Nephron (organoid): ENCODE results near the gene BABAM2.

Experiments
- H3K27ac Mint-ChIP-seq, 3 experiments: 2 replicates each; pipeline ENCODE4 v1.8.0; 2020; ENCODE audit warnings: mixed read lengths in 3 of 3, mild to moderate bottlenecking in 2 of 3, moderate library complexity in 1 of 3
- H3K27me3 Mint-ChIP-seq: 2 replicates; pipeline ENCODE4 v1.8.0; 2021; ENCODE audit warnings: low read depth, mild to moderate bottlenecking, moderate library complexity, mixed read lengths
- H3K36me3 Mint-ChIP-seq: 2 replicates; pipeline ENCODE4 v1.8.0; 2020; ENCODE audit warnings: low read depth, mixed read lengths
- H3K4me1 Mint-ChIP-seq: 2 replicates; pipeline ENCODE4 v1.8.0; 2020; ENCODE audit warnings: mixed read lengths
- H3K4me3 Mint-ChIP-seq, 3 experiments: 2 replicates each; pipeline ENCODE4 v1.8.0; 2020; ENCODE audit warnings: mild to moderate bottlenecking in 3 of 3, mixed read lengths in 3 of 3, moderate library complexity in 2 of 3
- H3K9me3 Mint-ChIP-seq: 2 replicates; pipeline ENCODE4 v1.8.0; 2020; ENCODE audit warnings: mixed read lengths
- CTCF ChIP-seq, 3 experiments: fragments of 200-600 bp; sonication (generic); IDR thresholded peaks; one replicate each; pipeline ENCODE4 v1.5.0; 2021; ENCODE audit warnings: antibody characterized with exemption in 3 of 3; ENCODE audit not compliant: unreplicated experiment in 3 of 3

Gene BABAM2

GRCh38 chr2:27931361-27931950 lies 40.9 kb downstream of the BABAM2 start:
- Mint-ChIP-seq H3K9me3 (no peaks in the 10 kb centered on the region), H3K27me3 (no peaks in the 10 kb centered on the region), H3K36me3 (peaks cover 8% of the 10 kb centered on the region), H3K4me3 (no peak overlapping the region), H3K27ac (peak overlapping the region; percentile 66 to 77 (median 72)), H3K4me1 (peaks cover 38% of the 10 kb centered on the region)
- no peak for TF ChIP-seq CTCF (IDR thresholded peaks at IDR 0.05; ENCODE audit: unreplicated experiment in 3 of 3)

- H3K9me3 Mint-ChIP-seq = no peaks in the 10 kb centered on the region
- no peak for TF ChIP-seq CTCF (IDR thresholded peaks at IDR 0.05; ENCODE audit: unreplicated experiment in 3 of 3)
- H3K27me3 Mint-ChIP-seq = no peaks in the 10 kb centered on the region
- peaks cover 31% of the 10 kb centered on the region for H3K4me1 Mint-ChIP-seq
- peaks cover 11% of the 10 kb centered on the region for H3K36me3 Mint-ChIP-seq
- H3K4me3 Mint-ChIP-seq = no peak overlapping the region
- peak overlapping the region; percentile 32 to 66 (median 54) for H3K27ac Mint-ChIP-seq
These were observed 41.9 kb downstream of the BABAM2 start for GRCh38 chr2:27932396-27932795.

- peak overlapping the region in 2 of 3 experiments; percentile 23 to 56 for H3K27ac Mint-ChIP-seq
- peaks cover 24% of the 10 kb centered on the region for H3K4me1 Mint-ChIP-seq
- no peaks in the 10 kb centered on the region for H3K9me3 Mint-ChIP-seq
- H3K36me3 Mint-ChIP-seq = peaks cover 15% of the 10 kb centered on the region
- no peak for TF ChIP-seq CTCF (IDR thresholded peaks at IDR 0.05; ENCODE audit: unreplicated experiment in 3 of 3)
- no peak overlapping the region for H3K4me3 Mint-ChIP-seq
- H3K27me3 Mint-ChIP-seq = no peaks in the 10 kb centered on the region
These were observed 44.5 kb downstream of the BABAM2 start for GRCh38 chr2:27935026-27935425.

GRCh38 chr2:27940090-27940671 lies 49.7 kb downstream of the BABAM2 start:
- no peaks in the 10 kb centered on the region for H3K4me1 Mint-ChIP-seq
- H3K9me3 Mint-ChIP-seq = no peaks in the 10 kb centered on the region
- no peak overlapping the region for H3K27ac Mint-ChIP-seq
- H3K27me3 Mint-ChIP-seq = no peaks in the 10 kb centered on the region
- H3K4me3 Mint-ChIP-seq = no peak overlapping the region
- no peak for TF ChIP-seq CTCF (IDR thresholded peaks at IDR 0.05; ENCODE audit: unreplicated experiment in 3 of 3)
- peaks cover 17% of the 10 kb centered on the region for H3K36me3 Mint-ChIP-seq

GRCh38 chr2:27940982-27941381 lies 50.5 kb downstream of the BABAM2 start:
- TF ChIP-seq CTCF (IDR thresholded peaks at IDR 0.05; ENCODE audit: unreplicated experiment in 3 of 3) = no peak
- Mint-ChIP-seq H3K27ac (no peak overlapping the region), H3K27me3 (no peaks in the 10 kb centered on the region), H3K9me3 (no peaks in the 10 kb centered on the region), H3K4me3 (no peak overlapping the region), H3K4me1 (no peaks in the 10 kb centered on the region), H3K36me3 (peaks cover 17% of the 10 kb centered on the region)
